H9 (cell line): ENCODE data around the gene IFRD2. TPM values are rescaled to one million over a fixed set of nuclear protein-coding genes. Genes with fewer than 3 reads are reported as not detected.

Experiments used
- DNase-seq: peaks from one replicate; pipeline ENCODE4 v3.0.0-alpha.2; 2017
- H2AFZ ChIP-seq: one replicate; pipeline ENCODE4 v1.6.1; 2013; ENCODE audit warnings: mild to moderate bottlenecking, low read length, control low read depth, moderate library complexity
- H2AK5ac ChIP-seq: 2 replicates; pipeline ENCODE4 v1.6.1; 2013; ENCODE audit warnings: low read length, control low read depth, mixed read lengths; ENCODE audit not compliant: insufficient read length
- H2BK120ac ChIP-seq: one replicate; pipeline ENCODE4 v1.6.1; 2013; ENCODE audit warnings: low read depth, mild to moderate bottlenecking, low read length, control low read depth, inconsistent platforms; ENCODE audit not compliant: poor library complexity, severe bottlenecking
- H2BK12ac ChIP-seq: 2 replicates; pipeline ENCODE4 v1.6.1; 2013; ENCODE audit warnings: low read length, control low read depth, mixed read lengths, low read depth; ENCODE audit not compliant: insufficient read length
- H2BK15ac ChIP-seq: 2 replicates; pipeline ENCODE4 v1.6.1; 2013; ENCODE audit warnings: low read depth, low read length, control low read depth
- H2BK20ac ChIP-seq: one replicate; pipeline ENCODE4 v1.6.1; 2013; ENCODE audit warnings: low read depth, mild to moderate bottlenecking, low read length, control low read depth, inconsistent platforms; ENCODE audit not compliant: poor library complexity, severe bottlenecking
- H2BK5ac ChIP-seq: 2 replicates; pipeline ENCODE4 v1.6.1; 2013; ENCODE audit warnings: low read length, control low read depth, mixed read lengths; ENCODE audit not compliant: insufficient read length
- H3K14ac ChIP-seq: 2 replicates; pipeline ENCODE4 v1.6.1; 2013; ENCODE audit warnings: low read length, control low read depth; ENCODE audit not compliant: insufficient read depth
- H3K18ac ChIP-seq: 2 replicates; pipeline ENCODE4 v1.6.1; 2013; ENCODE audit warnings: low read depth, mild to moderate bottlenecking, mixed read lengths, low read length, control low read depth; ENCODE audit not compliant: insufficient read length
- H3K23ac ChIP-seq: 2 replicates; pipeline ENCODE4 v1.6.1; 2013; ENCODE audit warnings: low read length, control low read depth, mixed read lengths, low read depth; ENCODE audit not compliant: insufficient read length
- H3K23me2 ChIP-seq: 2 replicates; pipeline ENCODE4 v1.6.1; 2013; ENCODE audit warnings: low read depth, mild to moderate bottlenecking, mixed read lengths, low read length, control low read depth; ENCODE audit not compliant: insufficient read length, poor library complexity, severe bottlenecking
- H3K27ac ChIP-seq: 2 replicates; pipeline ENCODE4 v1.5.1; 2013; ENCODE audit warnings: low read length, control low read depth, mixed read lengths, low read depth; ENCODE audit not compliant: insufficient read length
- H3K27me3 ChIP-seq: 2 replicates; pipeline ENCODE4 v1.6.1; 2013; ENCODE audit warnings: low read length, control low read depth, inconsistent platforms; ENCODE audit not compliant: insufficient read depth
- H3K4ac ChIP-seq: 2 replicates; pipeline ENCODE4 v1.6.1; 2013; ENCODE audit warnings: low read depth, mild to moderate bottlenecking, control low read depth, inconsistent platforms, low read length, moderate library complexity
- H3K4me1 ChIP-seq: 2 replicates; pipeline ENCODE4 v1.6.1; 2013; ENCODE audit warnings: low read length, control low read depth, inconsistent platforms; ENCODE audit not compliant: insufficient read depth
- H3K4me2 ChIP-seq: 2 replicates; pipeline ENCODE4 v1.6.1; 2013; ENCODE audit warnings: low read length, control low read depth, mixed read lengths; ENCODE audit not compliant: insufficient read length, insufficient read depth
- H3K56ac ChIP-seq: 2 replicates; pipeline ENCODE4 v1.6.1; 2013; ENCODE audit warnings: low read depth, mild to moderate bottlenecking, mixed read lengths, low read length, control low read depth; ENCODE audit not compliant: insufficient read length
- H3K79me1 ChIP-seq: 2 replicates; pipeline ENCODE4 v1.6.1; 2013; ENCODE audit warnings: low read depth, mild to moderate bottlenecking, moderate library complexity, low read length, control low read depth, inconsistent platforms; ENCODE audit not compliant: insufficient read depth, poor library complexity, severe bottlenecking
- H3K79me2 ChIP-seq: 2 replicates; pipeline ENCODE4 v1.6.1; 2013; ENCODE audit warnings: low read length, control low read depth, inconsistent platforms; ENCODE audit not compliant: insufficient read depth
- H3K9ac ChIP-seq: 2 replicates; pipeline ENCODE4 v1.6.1; 2013; ENCODE audit warnings: low read length, control low read depth, mixed read lengths; ENCODE audit not compliant: insufficient read length; ENCODE audit errors: extremely low read depth
- H3K9me3 ChIP-seq: one replicate; pipeline ENCODE4 v1.6.1; 2013; ENCODE audit warnings: low read depth, low read length, inconsistent platforms; ENCODE audit not compliant: control insufficient read depth
- H3T11ph ChIP-seq: one replicate; pipeline ENCODE4 v1.6.1; 2013; ENCODE audit warnings: mild to moderate bottlenecking, low read length, control low read depth, inconsistent platforms
- H4K20me1 ChIP-seq: one replicate; pipeline ENCODE4 v1.6.1; 2013; ENCODE audit not compliant: control insufficient read depth, insufficient read length, insufficient read depth
- H4K5ac ChIP-seq: 2 replicates; pipeline ENCODE4 v1.6.1; 2013; ENCODE audit warnings: low read depth, mild to moderate bottlenecking, mixed read lengths, low read length, control low read depth; ENCODE audit not compliant: insufficient read length
- H4K8ac ChIP-seq: replicated peaks from 2 replicates; pipeline ENCODE4 v1.6.1; 2013; ENCODE audit warnings: low read length, control low read depth, mixed read lengths, low read depth; ENCODE audit not compliant: insufficient read length
- H4K91ac ChIP-seq: 2 replicates; pipeline ENCODE4 v1.6.1; 2013; ENCODE audit warnings: low read depth, mild to moderate bottlenecking, moderate library complexity, mixed read lengths, low read length, control low read depth; ENCODE audit not compliant: insufficient read length
- H3K27ac Mint-ChIP-seq, 3 experiments: 2 replicates in 2 of 3; 3 replicates in 1 of 3; pipeline ENCODE4 v1.8.0; 2020 to 2021; ENCODE audit warnings: mixed read lengths in 3 of 3, mild to moderate bottlenecking in 1 of 3, moderate library complexity in 1 of 3
- H3K27me3 Mint-ChIP-seq: 2 replicates; pipeline ENCODE4 v1.8.0; 2021; ENCODE audit warnings: low read depth, mild to moderate bottlenecking, moderate library complexity, mixed read lengths
- H3K36me3 Mint-ChIP-seq, 3 experiments: 2 replicates in 2 of 3; 3 replicates in 1 of 3; pipeline ENCODE4 v1.8.0; 2020 to 2021; ENCODE audit warnings: low read depth in 3 of 3, mixed read lengths in 3 of 3; ENCODE audit not compliant: insufficient read depth in 1 of 3
- H3K4me1 Mint-ChIP-seq, 2 experiments: 2 replicates each; pipeline ENCODE4 v1.8.0; 2020; ENCODE audit warnings: mixed read lengths in 2 of 2
- H3K4me3 Mint-ChIP-seq, 2 experiments: 2 replicates in 1 of 2; 3 replicates in 1 of 2; pipeline ENCODE4 v1.8.0; 2020 to 2021; ENCODE audit warnings: mild to moderate bottlenecking in 2 of 2, mixed read lengths in 2 of 2, moderate library complexity in 1 of 2
- H3K9me3 Mint-ChIP-seq, 2 experiments: 2 replicates in 1 of 2; 3 replicates in 1 of 2; pipeline ENCODE4 v1.8.0; 2020; ENCODE audit warnings: mild to moderate bottlenecking in 2 of 2, mixed read lengths in 2 of 2, moderate library complexity in 1 of 2
- CTCF ChIP-seq: fragments of 200-600 bp; sonication (generic); conservative IDR thresholded peaks from 3 replicates; pipeline ENCODE4 v1.8.0; 2021; ENCODE audit warnings: antibody characterized with exemption, mild to moderate bottlenecking
- WGBS: extraction: QIAGEN DNeasy Blood & Tissue Kit; methylation state at CpG from one replicate; pipeline ENCODE4 v1.1.7; 2013; ENCODE audit warnings: missing lambda C conversion rate, low lambda C conversion rate, mixed read lengths; ENCODE audit not compliant: insufficient read length; ENCODE audit errors: extremely low coverage; 5-methylcytosine and 5-hydroxymethylcytosine counted together
- total RNA-seq: library from RNA; stranded (reverse); gene quantifications from 2 replicates; pipeline ENCODE4 v1.2.1, GENCODE V29; 2021

IFRD2 gene
- total RNA-seq, 1 experiment from 2014 or later: 109 TPM

GRCh38 chr3:50318163-50318562 is 25.9 kb upstream of the IFRD2 start:
- no peak for DNase-seq
- Histone ChIP-seq H3K79me1 (no peaks in the 10 kb centered on the region), H3K4me2 (no peak overlapping the region), H4K8ac (no peak overlapping the region), H3K56ac (no peak overlapping the region), H3K23ac (no peak overlapping the region), H4K5ac (no peak overlapping the region), H2AFZ (no peak overlapping the region), H3K79me2 (peaks cover 5% of the 10 kb centered on the region; the same call in 1 of the 2 replicates), H3K9ac (no peak overlapping the region), H3K14ac (no peak overlapping the region), H3K4ac (no peak overlapping the region), H2BK15ac (no peak overlapping the region), H2BK20ac (no peak overlapping the region), H3K23me2 (peaks cover 15% of the 10 kb centered on the region), H3T11ph (no peak overlapping the region), H3K4me1 (peaks cover 4% of the 10 kb centered on the region; the same call in 1 of the 2 replicates), H3K9me3 (no peaks in the 10 kb centered on the region), H3K27me3 (no peaks in the 10 kb centered on the region), H2BK12ac (no peak overlapping the region), H2BK120ac (no peak overlapping the region), H2BK5ac (no peak overlapping the region), H2AK5ac (no peak overlapping the region), H4K91ac (no peak overlapping the region), H3K18ac (no peak overlapping the region), H4K20me1 (no peaks in the 10 kb centered on the region), H3K27ac (no peak overlapping the region)
- H3K36me3 Mint-ChIP-seq: peaks cover 48 to 56% (median 55%) of the 10 kb centered on the region in 3 experiments
- H3K4me1 Mint-ChIP-seq: peaks cover 21 to 36% of the 10 kb centered on the region in 2 experiments
- H3K27me3 Mint-ChIP-seq: no peaks in the 10 kb centered on the region
- no CpG with 5 or more reads among the region's 11 CpGs for whole genome bisulfite sequencing
- no peak for TF ChIP-seq CTCF
- peaks cover 5 to 7% of the 10 kb centered on the region in 2 experiments for H3K9me3 Mint-ChIP-seq
- peak overlapping the region in 1 of 2 experiments; percentile 44; a peak in 2 of 5 replicates for H3K4me3 Mint-ChIP-seq
- no peak overlapping the region for H3K27ac Mint-ChIP-seq
